Measurements from ENCODE around the gene BICD1.
A peak's percentile ranks its signal among the peaks of the same experiment; 100 is the strongest.
"Not testable (repeated sequence)": the region's sequence is repeated elsewhere in the genome, so short reads cannot be mapped to it uniquely, and the experiment has no call there.

BICD1 gene

DNA sequence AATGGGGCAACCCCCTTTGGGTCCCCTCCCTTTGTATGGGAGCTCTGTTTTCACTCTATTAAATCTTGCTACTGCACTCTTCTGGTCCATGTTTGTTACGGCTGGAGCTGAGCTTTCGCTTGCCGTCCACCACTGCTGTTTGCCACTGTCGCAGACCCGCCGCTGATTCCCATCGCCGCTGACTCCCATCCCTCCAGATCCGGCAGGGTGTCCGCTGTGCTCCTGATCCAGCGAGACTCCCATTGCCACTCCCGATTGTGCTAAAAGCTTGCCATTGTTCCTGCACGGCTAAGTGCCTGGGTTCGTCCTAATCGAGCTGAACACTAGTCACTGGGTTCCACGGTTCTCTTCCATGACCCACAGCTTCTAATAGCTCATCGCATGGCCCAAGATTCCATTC lies 168.9 kb downstream of the BICD1 start:
- not testable (repeated sequence) for H3K9me3 Mint-ChIP-seq; H3K27ac Mint-ChIP-seq; H3K36me3 Mint-ChIP-seq (ENCODE audit: insufficient read depth); ATAC-seq (replicated peaks); H3K4me3 Mint-ChIP-seq; DNase-seq; H3K27me3 Mint-ChIP-seq
- peaks cover 12 to 13% of the 10 kb centered on the region in 2 donors for H3K4me1 Mint-ChIP-seq (ENCODE audit: low read depth in 2 of 2)

DNA sequence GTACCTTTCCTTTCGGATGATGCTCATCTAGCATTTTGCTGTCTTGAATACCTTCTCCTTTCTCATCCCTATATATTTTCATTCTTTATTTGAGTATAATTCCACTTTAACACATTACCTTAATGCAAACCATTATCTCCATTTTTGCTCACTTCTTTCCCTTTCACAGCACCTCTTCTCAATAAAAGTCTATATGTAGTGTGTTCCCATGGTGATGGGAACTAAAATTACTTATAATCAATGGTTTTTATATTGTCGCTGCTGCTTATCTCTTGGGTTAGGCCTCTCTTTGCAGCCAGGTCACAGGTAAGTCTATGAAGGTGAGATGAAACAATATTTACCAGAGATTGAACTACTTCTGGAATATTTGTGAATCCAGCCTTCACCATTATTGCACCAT lies 171.1 kb downstream of the BICD1 start:
- no peak overlapping the region for H3K27ac Mint-ChIP-seq
- H3K4me1 Mint-ChIP-seq (ENCODE audit: low read depth in 2 of 2) = peaks cover 10 to 12% of the 10 kb centered on the region in 2 donors
- no peaks in the 10 kb centered on the region for H3K27me3 Mint-ChIP-seq
- no peaks in the 10 kb centered on the region for H3K9me3 Mint-ChIP-seq
- DNase-seq (no peak), ATAC-seq (replicated peaks) (no peak)
- H3K4me3 Mint-ChIP-seq = no peak overlapping the region
- H3K36me3 Mint-ChIP-seq (ENCODE audit: insufficient read depth) = peaks cover 2% of the 10 kb centered on the region

DNA sequence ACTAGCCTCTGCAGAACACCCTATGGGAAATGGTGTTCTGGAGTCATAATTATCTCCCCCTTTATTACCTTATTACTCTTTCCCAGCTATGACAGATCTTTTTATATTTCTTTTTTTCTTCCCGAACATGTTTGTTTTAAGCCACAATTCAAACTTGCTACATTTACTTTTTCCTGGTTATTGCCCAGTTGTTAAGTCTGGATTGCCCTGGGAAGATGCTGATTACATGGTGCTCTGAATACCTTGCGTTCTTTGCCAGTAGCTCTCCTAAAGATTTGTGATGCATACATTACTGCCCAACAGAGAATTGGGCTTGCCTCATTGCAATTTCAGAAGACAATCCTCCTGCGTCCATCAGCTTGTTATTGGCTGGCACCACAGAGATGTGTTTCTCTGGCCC lies 174.5 kb downstream of the BICD1 start:
- H3K36me3 Mint-ChIP-seq (ENCODE audit: insufficient read depth) = no peaks in the 10 kb centered on the region
- no peak for ATAC-seq (replicated peaks)
- H3K4me3 Mint-ChIP-seq = no peak overlapping the region

DNA sequence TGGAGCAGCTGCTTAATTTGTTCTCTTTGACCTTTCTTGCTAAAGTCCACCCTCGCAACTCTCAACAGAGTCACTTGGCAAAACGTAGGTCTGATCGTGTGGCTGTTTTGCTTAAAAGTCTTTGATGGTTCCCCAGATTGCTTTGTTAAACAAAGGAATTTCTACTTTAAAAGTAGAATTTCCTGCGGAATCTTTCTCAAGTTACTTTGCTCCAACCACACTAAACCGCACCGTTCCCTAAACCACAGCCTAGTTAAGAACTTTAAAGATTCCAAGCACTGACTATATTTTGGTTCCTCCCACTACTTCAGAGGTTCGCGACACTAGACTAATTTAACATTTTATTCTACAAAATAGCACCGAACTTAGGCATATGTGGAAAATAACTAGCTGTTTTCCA lies 177.9 kb downstream of the BICD1 start:
- ATAC-seq (replicated peaks) (no peak), DNase-seq (no peak)
- H3K4me3 Mint-ChIP-seq = no peak overlapping the region
- H3K27me3 Mint-ChIP-seq = no peaks in the 10 kb centered on the region
- no peaks in the 10 kb centered on the region for H3K9me3 Mint-ChIP-seq
- H3K36me3 Mint-ChIP-seq (ENCODE audit: insufficient read depth) = no peaks in the 10 kb centered on the region
- H3K27ac Mint-ChIP-seq = no peak overlapping the region
- H3K4me1 Mint-ChIP-seq (ENCODE audit: low read depth in 2 of 2) = no peaks in the 10 kb centered on the region

More for the DNA sequence above, 174.5 kb downstream of the BICD1 start:
- Mint-ChIP-seq H3K9me3 (no peaks in the 10 kb centered on the region), H3K4me1 (ENCODE audit: low read depth in 2 of 2) (no peaks in the 10 kb centered on the region), H3K27ac (no peak overlapping the region), H3K27me3 (no peaks in the 10 kb centered on the region)
- no peak for DNase-seq

DNA sequence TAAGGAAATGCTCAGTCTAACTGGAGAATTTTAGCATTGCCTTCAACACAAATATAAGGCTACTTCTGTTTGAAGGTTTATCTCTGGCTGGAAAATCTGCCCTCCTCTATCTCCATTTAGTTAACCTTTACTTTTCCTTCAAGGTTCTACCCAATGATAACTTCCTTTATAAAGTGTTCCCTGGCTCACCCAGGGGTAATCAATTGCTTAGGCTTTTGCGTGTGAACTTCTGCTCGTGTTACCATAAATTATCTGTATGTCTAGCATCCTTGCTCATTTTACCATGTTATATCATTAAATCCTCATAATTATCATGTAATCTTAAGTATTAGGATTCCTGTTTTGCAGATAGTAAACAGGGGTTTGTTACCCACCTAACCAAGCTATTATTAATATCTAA lies 178.4 kb downstream of the BICD1 start:
- DNase-seq = no peak
- Mint-ChIP-seq H3K36me3 (ENCODE audit: insufficient read depth) (no peaks in the 10 kb centered on the region), H3K9me3 (no peaks in the 10 kb centered on the region), H3K27ac (no peak overlapping the region), H3K4me3 (no peak overlapping the region), H3K4me1 (ENCODE audit: low read depth in 2 of 2) (no peaks in the 10 kb centered on the region), H3K27me3 (no peaks in the 10 kb centered on the region)
- no peak for ATAC-seq (replicated peaks)

DNA sequence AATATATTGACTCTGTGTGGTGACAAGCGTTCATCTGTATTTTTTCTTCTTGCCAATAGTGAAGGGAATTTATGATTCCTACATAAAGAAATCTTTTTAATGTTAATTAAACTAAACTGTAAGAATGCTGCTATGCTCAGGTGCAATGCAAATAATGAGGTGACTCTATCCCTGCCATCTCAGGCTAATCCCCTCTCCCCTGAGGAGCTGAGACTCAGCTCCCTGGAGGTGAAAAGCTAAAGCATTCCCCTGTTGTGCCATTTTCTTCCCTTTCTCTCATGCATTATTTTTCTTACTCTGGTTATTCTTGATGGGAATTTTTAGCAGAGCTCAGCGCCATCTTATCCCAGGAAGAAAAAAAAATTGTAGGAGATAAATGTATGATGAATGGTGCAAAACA lies 178.8 kb downstream of the BICD1 start:
- ATAC-seq (replicated peaks) (no peak), DNase-seq (no peak)
- no peak overlapping the region for H3K4me3 Mint-ChIP-seq
- no peaks in the 10 kb centered on the region for H3K9me3 Mint-ChIP-seq
- no peak overlapping the region for H3K27ac Mint-ChIP-seq
- H3K27me3 Mint-ChIP-seq = no peaks in the 10 kb centered on the region
- H3K4me1 Mint-ChIP-seq (ENCODE audit: low read depth in 2 of 2) = no peaks in the 10 kb centered on the region
- H3K36me3 Mint-ChIP-seq (ENCODE audit: insufficient read depth) = no peaks in the 10 kb centered on the region

DNA sequence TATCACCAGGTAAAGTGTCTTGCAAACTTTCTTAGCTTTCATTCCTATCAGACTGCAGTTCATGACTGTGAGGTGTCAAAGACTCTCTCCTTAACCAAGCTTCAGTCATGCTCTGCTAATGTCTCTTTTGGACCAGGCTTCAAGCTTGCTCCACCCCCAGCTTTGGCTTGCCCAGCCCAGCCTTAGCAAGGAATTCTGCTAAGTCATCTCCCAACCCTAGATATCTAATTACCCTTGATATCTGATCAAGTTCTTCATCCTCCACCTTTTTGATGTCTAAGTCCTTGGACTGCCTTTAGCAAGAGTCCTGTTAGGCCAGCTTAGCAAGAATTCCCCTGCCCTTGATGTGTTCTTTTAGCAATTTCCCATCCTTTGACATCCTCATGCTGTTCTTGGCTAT lies 183.8 kb downstream of the BICD1 start:
- Mint-ChIP-seq H3K27me3 (no peaks in the 10 kb centered on the region), H3K4me3 (no peak overlapping the region), H3K36me3 (ENCODE audit: insufficient read depth) (no peaks in the 10 kb centered on the region), H3K9me3 (no peaks in the 10 kb centered on the region), H3K27ac (no peak overlapping the region), H3K4me1 (ENCODE audit: low read depth in 2 of 2) (no peaks in the 10 kb centered on the region)
- no peak for ATAC-seq (replicated peaks)
- no peak for DNase-seq

DNA sequence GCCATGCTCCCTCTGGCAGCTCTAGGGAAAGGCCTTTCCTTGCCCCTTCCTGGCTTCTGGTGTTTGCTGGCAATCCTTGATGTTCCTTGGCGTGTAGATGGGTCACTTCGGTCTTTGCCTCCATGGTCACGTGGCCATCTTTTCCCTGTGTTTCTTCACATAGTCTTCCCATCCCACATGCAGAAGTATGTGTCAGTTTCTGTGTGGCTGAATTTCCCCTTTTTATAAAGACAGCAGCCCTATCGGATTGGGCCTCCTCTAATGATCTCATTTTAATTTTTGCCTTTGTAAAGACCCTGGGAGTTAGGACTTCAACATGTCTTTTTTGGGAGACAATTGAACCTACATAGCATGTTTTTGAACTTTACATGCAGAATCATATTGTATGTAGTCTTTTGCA lies 185.5 kb downstream of the BICD1 start:
- no peak for ATAC-seq (replicated peaks)
- H3K4me1 Mint-ChIP-seq (ENCODE audit: low read depth in 2 of 2) = no peaks in the 10 kb centered on the region
- H3K27me3 Mint-ChIP-seq = no peaks in the 10 kb centered on the region
- no peak for DNase-seq
- H3K9me3 Mint-ChIP-seq = no peaks in the 10 kb centered on the region
- no peaks in the 10 kb centered on the region for H3K36me3 Mint-ChIP-seq (ENCODE audit: insufficient read depth)
- no peak overlapping the region for H3K4me3 Mint-ChIP-seq
- no peak overlapping the region for H3K27ac Mint-ChIP-seq

DNA sequence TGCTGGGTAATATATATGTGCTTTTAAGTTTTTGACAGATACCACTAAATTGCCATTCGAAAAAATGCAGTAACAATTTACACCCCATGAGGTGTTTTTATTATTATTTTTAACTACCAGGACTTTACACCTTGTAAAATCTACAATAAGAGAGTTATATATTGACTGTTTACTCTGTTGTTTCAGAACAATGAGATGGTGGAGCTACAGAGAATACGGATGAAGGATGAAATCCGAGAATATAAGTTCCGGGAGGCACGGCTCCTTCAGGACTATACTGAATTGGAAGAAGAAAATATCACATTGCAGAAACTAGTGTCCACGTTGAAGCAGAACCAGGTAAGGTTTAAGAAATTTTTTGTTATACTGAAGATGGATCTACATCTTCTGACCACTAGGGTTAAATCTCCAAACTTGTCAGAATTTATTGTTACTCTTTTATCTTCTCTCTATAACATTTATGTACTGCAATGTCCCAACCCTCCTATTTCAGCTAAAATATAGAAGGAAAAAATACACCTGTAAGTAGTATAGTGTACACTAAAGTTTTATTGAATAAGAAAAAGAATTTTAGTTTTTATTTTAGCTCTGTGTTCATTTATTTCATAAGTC lies 187.3 kb downstream of the BICD1 start:
- ATAC-seq (replicated peaks) (no peak), DNase-seq (no peak)
- H3K4me1 Mint-ChIP-seq (ENCODE audit: low read depth in 2 of 2) = peaks cover 0 to 2% of the 10 kb centered on the region in 2 donors
- no peaks in the 10 kb centered on the region for H3K36me3 Mint-ChIP-seq (ENCODE audit: insufficient read depth)
- H3K27me3 Mint-ChIP-seq = no peaks in the 10 kb centered on the region
- H3K27ac Mint-ChIP-seq = no peak overlapping the region
- H3K4me3 Mint-ChIP-seq = no peak overlapping the region
- no peaks in the 10 kb centered on the region for H3K9me3 Mint-ChIP-seq

DNA sequence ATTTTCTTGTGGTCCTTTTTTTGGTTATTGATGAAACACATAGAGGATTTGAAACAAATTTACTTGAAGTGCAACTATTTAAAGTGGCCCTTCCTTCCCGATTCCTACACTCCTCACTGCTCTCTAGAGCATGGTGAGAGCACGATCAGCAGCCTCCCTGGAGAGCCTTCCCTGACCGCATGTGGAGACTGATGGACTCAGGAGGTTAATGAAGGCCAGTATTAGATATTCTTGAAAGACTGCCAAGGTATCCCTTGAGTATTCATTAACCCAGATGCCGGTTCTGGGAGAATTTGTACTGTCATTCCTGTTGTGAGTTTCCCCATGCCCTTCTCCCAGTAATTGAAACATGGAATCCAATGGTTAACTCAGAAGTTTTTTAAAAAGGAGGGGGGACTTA lies 189.9 kb downstream of the BICD1 start:
- no peaks in the 10 kb centered on the region for H3K27me3 Mint-ChIP-seq
- no peaks in the 10 kb centered on the region for H3K36me3 Mint-ChIP-seq (ENCODE audit: insufficient read depth)
- H3K27ac Mint-ChIP-seq = no peak overlapping the region
- peaks cover 0 to 2% of the 10 kb centered on the region in 2 donors for H3K4me1 Mint-ChIP-seq (ENCODE audit: low read depth in 2 of 2)
- no peaks in the 10 kb centered on the region for H3K9me3 Mint-ChIP-seq
- DNase-seq (no peak), ATAC-seq (replicated peaks) (no peak)
- H3K4me3 Mint-ChIP-seq = no peak overlapping the region

DNA sequence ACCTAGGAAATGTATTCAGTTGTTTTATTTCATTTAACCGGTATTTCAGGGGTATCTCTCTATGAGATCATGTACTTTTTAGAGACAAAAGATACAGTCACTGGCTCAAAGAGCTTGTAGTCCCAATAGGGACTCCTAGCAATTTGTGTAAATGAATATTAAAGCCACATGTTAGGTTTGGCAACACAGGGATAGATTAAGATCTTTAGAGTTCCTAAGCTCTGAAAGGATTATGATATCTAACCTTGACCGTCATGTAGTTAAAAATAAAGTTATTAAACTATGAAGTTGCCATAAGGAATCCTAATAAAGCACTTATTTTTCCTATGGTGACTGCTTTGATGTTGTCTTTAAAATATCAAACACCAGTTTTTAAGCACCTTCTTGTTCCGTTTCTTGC lies 192.3 kb downstream of the BICD1 start:
- Mint-ChIP-seq H3K36me3 (ENCODE audit: insufficient read depth) (no peaks in the 10 kb centered on the region), H3K9me3 (no peaks in the 10 kb centered on the region), H3K4me1 (ENCODE audit: low read depth in 2 of 2) (peaks cover 0 to 2% of the 10 kb centered on the region in 2 donors), H3K27ac (no peak overlapping the region), H3K27me3 (no peaks in the 10 kb centered on the region), H3K4me3 (no peak overlapping the region)
- ATAC-seq (replicated peaks) (no peak), DNase-seq (no peak)

DNA sequence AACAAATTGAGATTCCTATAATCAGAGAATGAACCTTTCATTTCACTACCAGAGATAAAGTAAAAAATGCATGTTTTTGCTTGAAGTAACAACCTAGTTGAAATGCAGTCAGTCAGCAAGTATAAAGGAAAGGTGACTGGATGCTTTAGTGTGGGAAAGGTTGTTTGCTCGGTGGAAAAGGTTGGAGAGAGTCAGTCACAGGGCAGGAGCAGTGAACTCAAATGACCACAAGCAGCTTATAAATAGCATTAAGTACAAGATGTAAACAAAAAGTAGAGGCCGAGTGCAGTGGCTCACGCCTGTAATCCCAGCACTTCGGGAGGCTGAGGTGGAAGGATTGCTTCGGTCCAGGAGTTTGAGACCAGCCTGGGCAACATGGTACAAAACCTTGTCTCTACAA lies 194.6 kb downstream of the BICD1 start:
- ATAC-seq (replicated peaks) (no peak), DNase-seq (no peak)
- H3K27me3 Mint-ChIP-seq = no peaks in the 10 kb centered on the region
- no peak overlapping the region for H3K4me3 Mint-ChIP-seq
- no peaks in the 10 kb centered on the region for H3K36me3 Mint-ChIP-seq (ENCODE audit: insufficient read depth)
- H3K4me1 Mint-ChIP-seq (ENCODE audit: low read depth in 2 of 2) = peaks cover 0 to 2% of the 10 kb centered on the region in 2 donors
- no peaks in the 10 kb centered on the region for H3K9me3 Mint-ChIP-seq
- no peak overlapping the region for H3K27ac Mint-ChIP-seq

DNA sequence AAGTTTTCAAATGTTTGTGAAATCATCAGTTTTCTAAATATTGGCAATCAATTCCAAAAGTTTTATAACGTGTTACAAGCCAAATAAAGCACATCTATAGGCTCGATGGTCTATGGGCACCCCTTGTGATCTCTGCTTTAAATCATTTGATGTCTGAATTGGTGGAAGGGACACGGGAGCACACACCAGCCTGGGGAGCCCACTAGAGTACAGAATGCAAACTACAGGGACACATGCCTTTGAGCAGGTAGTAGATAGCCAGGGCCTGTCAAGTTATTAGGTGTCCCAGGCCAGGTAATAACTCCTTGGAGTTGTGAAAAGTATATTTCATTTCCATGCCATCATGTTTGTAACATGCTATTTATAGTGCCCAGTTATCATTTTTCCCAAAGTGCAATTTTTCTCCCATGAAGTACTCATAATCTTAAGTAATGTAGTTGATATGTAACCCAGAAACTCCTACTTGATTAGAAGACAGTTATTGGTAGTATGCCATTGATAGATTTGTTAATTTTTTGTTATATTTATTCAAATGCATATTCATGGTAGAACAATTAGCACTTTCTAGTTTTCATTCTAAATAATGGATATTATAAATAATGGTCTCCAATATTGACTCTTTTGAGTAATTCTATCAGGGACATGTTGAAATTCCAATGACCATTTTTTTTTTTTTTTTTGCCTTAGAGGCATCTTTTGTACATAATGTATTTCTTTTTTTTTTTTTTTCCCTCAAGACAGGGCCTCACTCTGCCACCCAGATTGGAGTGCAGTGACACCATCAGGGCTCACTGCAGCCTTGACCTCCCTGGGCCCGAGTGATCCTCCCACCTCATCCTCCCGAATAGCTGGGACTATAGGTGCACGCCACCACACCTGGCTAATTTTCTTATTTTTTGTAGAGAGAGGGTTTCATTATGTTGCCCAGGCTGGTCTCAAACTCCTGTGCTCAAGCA lies 195.8 kb downstream of the BICD1 start:
- no peaks in the 10 kb centered on the region for H3K9me3 Mint-ChIP-seq
- no peaks in the 10 kb centered on the region for H3K36me3 Mint-ChIP-seq (ENCODE audit: insufficient read depth)
- DNase-seq (no peak), ATAC-seq (replicated peaks) (peak; percentile 27)
- H3K27me3 Mint-ChIP-seq = no peaks in the 10 kb centered on the region
- H3K4me1 Mint-ChIP-seq (ENCODE audit: low read depth in 2 of 2) = no peaks in the 10 kb centered on the region
- H3K4me3 Mint-ChIP-seq = no peak overlapping the region
- H3K27ac Mint-ChIP-seq = no peak overlapping the region

DNA sequence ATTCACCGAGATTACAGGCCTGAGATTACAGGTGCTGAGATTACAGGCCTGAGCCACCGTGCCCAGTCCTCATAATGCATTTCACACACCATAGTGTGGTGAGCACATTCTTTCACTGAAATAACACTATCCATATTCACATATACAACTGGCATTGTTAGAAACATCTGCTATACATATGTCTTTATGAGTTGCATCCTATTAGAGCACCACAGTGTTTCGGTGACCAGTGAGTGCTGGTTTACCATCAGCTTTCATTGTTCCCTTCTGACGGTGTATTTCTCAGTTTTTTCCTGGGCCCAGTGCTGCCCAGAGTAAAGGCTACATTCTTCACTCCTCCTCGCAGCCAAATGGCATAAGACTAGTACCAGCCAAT lies 196.5 kb downstream of the BICD1 start:
- Mint-ChIP-seq H3K4me1 (ENCODE audit: low read depth in 2 of 2) (no peaks in the 10 kb centered on the region), H3K36me3 (ENCODE audit: insufficient read depth) (no peaks in the 10 kb centered on the region), H3K27ac (no peak overlapping the region), H3K27me3 (no peaks in the 10 kb centered on the region), H3K9me3 (no peaks in the 10 kb centered on the region), H3K4me3 (no peak overlapping the region)
- ATAC-seq (replicated peaks) (no peak), DNase-seq (no peak)
